ENCODE results near the gene CCDC160. TPM values are rescaled to one million over a fixed set of nuclear protein-coding genes. Genes with fewer than 3 reads are reported as not detected.

CCDC160 gene
- total and polyA plus RNA-seq, 2 donors (not counting 1 experiment from before 2014, with no cell fraction given), result 0.10 to 0.17 TPM

DNA sequence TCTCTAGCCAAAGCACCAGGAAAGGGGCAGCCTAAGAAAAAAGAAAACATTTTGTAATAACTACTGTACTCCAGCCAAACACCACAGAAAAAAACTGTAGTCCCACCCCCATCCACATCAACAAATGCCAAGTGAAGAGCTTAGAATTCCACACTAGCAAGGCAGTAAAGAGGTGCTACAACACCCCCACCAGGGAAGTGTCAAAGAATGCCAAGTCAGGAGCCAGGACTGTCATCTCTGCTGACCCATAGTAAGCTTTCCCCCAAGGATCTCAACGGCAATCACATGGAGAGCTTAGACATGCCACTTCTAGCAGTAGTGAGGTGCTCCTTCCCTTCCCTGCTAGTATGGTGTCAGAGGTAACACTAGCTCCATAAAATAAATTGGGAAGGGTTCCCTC is 34.4 kb upstream of the CCDC160 start:
- no peaks in the 10 kb centered on the region for H3K9me3 ChIP-seq (ENCODE audit: control insufficient read depth, insufficient read depth, low read depth, low read length)
- no peak overlapping the region for H3K4me3 ChIP-seq (replicated peaks in 1 of 4; ENCODE audit: control extremely low read depth in 1 of 4, insufficient read depth in 1 of 4, low read depth in 3 of 4, low read length in 4 of 4)
- H3K4me2 ChIP-seq (ENCODE audit: extremely low read depth, insufficient read depth, low read length), result no peak overlapping the region
- H3K36me3 ChIP-seq (ENCODE audit: control insufficient read depth, insufficient read depth, low read length), result no peaks in the 10 kb centered on the region
- no peaks in the 10 kb centered on the region for H4K20me1 ChIP-seq (ENCODE audit: control insufficient read depth, extremely low read depth, insufficient read depth, low read length)
- H3K27ac ChIP-seq (ENCODE audit: insufficient read depth, low read length), result no peak overlapping the region
- no peak for TF ChIP-seq EZH2 (IDR thresholded peaks at IDR 0.05; ENCODE audit: low read length, missing control alignments)
- TF ChIP-seq, protein P1, sequence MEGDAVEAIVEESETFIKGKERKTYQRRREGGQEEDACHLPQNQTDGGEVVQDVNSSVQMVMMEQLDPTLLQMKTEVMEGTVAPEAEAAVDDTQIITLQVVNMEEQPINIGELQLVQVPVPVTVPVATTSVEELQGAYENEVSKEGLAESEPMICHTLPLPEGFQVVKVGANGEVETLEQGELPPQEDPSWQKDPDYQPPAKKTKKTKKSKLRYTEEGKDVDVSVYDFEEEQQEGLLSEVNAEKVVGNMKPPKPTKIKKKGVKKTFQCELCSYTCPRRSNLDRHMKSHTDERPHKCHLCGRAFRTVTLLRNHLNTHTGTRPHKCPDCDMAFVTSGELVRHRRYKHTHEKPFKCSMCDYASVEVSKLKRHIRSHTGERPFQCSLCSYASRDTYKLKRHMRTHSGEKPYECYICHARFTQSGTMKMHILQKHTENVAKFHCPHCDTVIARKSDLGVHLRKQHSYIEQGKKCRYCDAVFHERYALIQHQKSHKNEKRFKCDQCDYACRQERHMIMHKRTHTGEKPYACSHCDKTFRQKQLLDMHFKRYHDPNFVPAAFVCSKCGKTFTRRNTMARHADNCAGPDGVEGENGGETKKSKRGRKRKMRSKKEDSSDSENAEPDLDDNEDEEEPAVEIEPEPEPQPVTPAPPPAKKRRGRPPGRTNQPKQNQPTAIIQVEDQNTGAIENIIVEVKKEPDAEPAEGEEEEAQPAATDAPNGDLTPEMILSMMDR (conservative IDR thresholded peaks at IDR 0.05 in 1 of 2, IDR thresholded peaks at IDR 0.05 in 1 of 2; ENCODE audit: low read depth in 1 of 2, low read length in 2 of 2), result no peak
- no peaks in the 10 kb centered on the region for H3K4me1 ChIP-seq (ENCODE audit: control insufficient read depth, extremely low read depth, insufficient read depth, low read length)
- H2AFZ ChIP-seq (ENCODE audit: low read length), result no peak overlapping the region
- no peak for DNase-seq (ENCODE audit: low read depth in 2 of 2)
- H3K9ac ChIP-seq (ENCODE audit: insufficient read depth, low read length), result no peak overlapping the region
- no peaks in the 10 kb centered on the region for H3K27me3 ChIP-seq (ENCODE audit: control insufficient read depth, insufficient read depth, low read length)
- no peaks in the 10 kb centered on the region for H3K79me2 ChIP-seq (ENCODE audit: control insufficient read depth, insufficient read depth, low read length)

DNA sequence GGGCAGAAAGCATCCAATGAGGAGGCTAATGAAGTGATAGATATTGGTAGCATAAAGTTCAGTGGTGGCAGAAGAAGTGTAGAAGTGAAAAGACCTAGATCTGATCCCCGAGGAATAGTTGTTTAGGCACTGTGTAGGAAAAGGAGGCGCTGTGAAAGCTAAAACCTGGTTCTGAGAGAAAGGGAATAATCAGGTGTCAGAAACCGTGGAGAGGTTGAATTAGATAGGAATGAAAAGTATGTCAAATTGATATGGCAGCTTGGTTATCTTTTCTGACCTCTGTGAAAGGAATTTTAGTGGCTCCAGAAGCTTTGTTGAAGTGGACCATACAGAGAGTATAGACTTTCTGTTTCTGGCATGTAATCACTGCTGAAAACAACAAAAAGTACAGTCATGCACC is 30.8 kb upstream of the CCDC160 start:
- no peak overlapping the region for H3K27ac ChIP-seq (ENCODE audit: insufficient read depth, low read length)
- no peak overlapping the region for H3K9ac ChIP-seq (ENCODE audit: insufficient read depth, low read length)
- TF ChIP-seq, protein P1 (conservative IDR thresholded peaks at IDR 0.05 in 1 of 2, IDR thresholded peaks at IDR 0.05 in 1 of 2; ENCODE audit: low read depth in 1 of 2, low read length in 2 of 2), result no peak
- no peak for TF ChIP-seq EZH2 (IDR thresholded peaks at IDR 0.05; ENCODE audit: low read length, missing control alignments)
- no peak overlapping the region for H3K4me2 ChIP-seq (ENCODE audit: extremely low read depth, insufficient read depth, low read length)
- no peaks in the 10 kb centered on the region for H3K4me1 ChIP-seq (ENCODE audit: control insufficient read depth, extremely low read depth, insufficient read depth, low read length)
- H4K20me1 ChIP-seq (ENCODE audit: control insufficient read depth, extremely low read depth, insufficient read depth, low read length), result no peaks in the 10 kb centered on the region
- H2AFZ ChIP-seq (ENCODE audit: low read length), result no peak overlapping the region
- no peaks in the 10 kb centered on the region for H3K27me3 ChIP-seq (ENCODE audit: control insufficient read depth, insufficient read depth, low read length)
- H3K9me3 ChIP-seq (ENCODE audit: control insufficient read depth, insufficient read depth, low read depth, low read length), result no peaks in the 10 kb centered on the region
- H3K36me3 ChIP-seq (ENCODE audit: control insufficient read depth, insufficient read depth, low read length), result no peaks in the 10 kb centered on the region
- H3K4me3 ChIP-seq (replicated peaks in 1 of 4; ENCODE audit: control extremely low read depth in 1 of 4, insufficient read depth in 1 of 4, low read depth in 3 of 4, low read length in 4 of 4), result no peak overlapping the region
- H3K79me2 ChIP-seq (ENCODE audit: control insufficient read depth, insufficient read depth, low read length), result no peaks in the 10 kb centered on the region
- DNase-seq (ENCODE audit: low read depth in 2 of 2), result no peak

DNA sequence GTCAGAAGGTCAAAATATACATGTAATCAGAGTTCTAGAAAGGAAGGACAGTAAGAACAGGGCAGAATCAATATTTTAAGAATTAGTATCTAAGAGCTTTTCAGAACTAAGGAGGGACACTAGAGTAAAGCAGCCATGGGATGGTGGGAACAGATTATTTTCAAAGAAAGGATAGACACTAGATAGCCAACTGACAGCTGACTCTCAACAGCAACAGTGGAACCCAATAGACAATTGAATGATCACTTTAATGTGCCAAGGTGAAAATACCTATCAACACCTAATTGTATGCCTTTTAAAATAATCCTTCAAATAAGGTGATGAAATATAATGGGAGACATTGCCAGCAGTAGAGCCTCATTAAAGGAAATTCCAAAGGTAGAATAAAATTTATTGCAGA is 26.5 kb upstream of the CCDC160 start:
- Histone ChIP-seq H4K20me1 (ENCODE audit: control insufficient read depth, extremely low read depth, insufficient read depth, low read length) (no peaks in the 10 kb centered on the region), H3K27me3 (ENCODE audit: control insufficient read depth, insufficient read depth, low read length) (no peaks in the 10 kb centered on the region), H3K4me1 (ENCODE audit: control insufficient read depth, extremely low read depth, insufficient read depth, low read length) (no peaks in the 10 kb centered on the region), H3K27ac (ENCODE audit: insufficient read depth, low read length) (no peak overlapping the region), H3K79me2 (ENCODE audit: control insufficient read depth, insufficient read depth, low read length) (no peaks in the 10 kb centered on the region), H3K9me3 (ENCODE audit: control insufficient read depth, insufficient read depth, low read depth, low read length) (no peaks in the 10 kb centered on the region), H3K9ac (ENCODE audit: insufficient read depth, low read length) (no peak overlapping the region), H3K4me2 (ENCODE audit: extremely low read depth, insufficient read depth, low read length) (no peak overlapping the region), H3K36me3 (ENCODE audit: control insufficient read depth, insufficient read depth, low read length) (no peaks in the 10 kb centered on the region), H2AFZ (ENCODE audit: low read length) (no peak overlapping the region), H3K4me3 (replicated peaks in 1 of 4; ENCODE audit: control extremely low read depth in 1 of 4, insufficient read depth in 1 of 4, low read depth in 3 of 4, low read length in 4 of 4) (no peak overlapping the region)
- TF ChIP-seq, protein P1 (conservative IDR thresholded peaks at IDR 0.05 in 1 of 2, IDR thresholded peaks at IDR 0.05 in 1 of 2; ENCODE audit: low read depth in 1 of 2, low read length in 2 of 2), result no peak
- TF ChIP-seq EZH2 (IDR thresholded peaks at IDR 0.05; ENCODE audit: low read length, missing control alignments), result no peak
- no peak for DNase-seq (ENCODE audit: low read depth in 2 of 2)

Measured in fibroblast of lung (primary cell).